SK-N-SH (cell line): ENCODE data around the gene PMEPA1. TPM values are rescaled to one million over a fixed set of nuclear protein-coding genes. Genes with fewer than 3 reads are reported as not detected.

Experiments used
- CTCF ChIA-PET: fragments of 300-600, 350-600 bp; formaldehyde crosslinking; extraction: SDS; loops from one replicate; lab custom pipeline; 2021; lab: Yijun Ruan, JAX
- POLR2A ChIA-PET: fragments of 350-600 bp; sonication (Branson Sonifier 250); formaldehyde crosslinking; extraction: SDS; loops from one replicate; lab custom pipeline; 2020; ENCODE audit warnings: antibody characterized with exemption, inconsistent platforms; lab: Yijun Ruan, JAX
- DNase-seq: peaks from one replicate; pipeline ENCODE4 v3.0.0; 2012
- H2AFZ ChIP-seq: fragments of 200-600 bp; sonication (generic); 2 replicates; pipeline ENCODE4 v1.8.1; 2016; ENCODE audit warnings: antibody characterized with exemption, mild to moderate bottlenecking, low read depth
- H3F3A ChIP-seq: fragments of 200-600 bp; sonication (generic); replicated peaks from 2 replicates; pipeline ENCODE3; 2016; ENCODE audit warnings: antibody characterized with exemption, mild to moderate bottlenecking; ENCODE audit not compliant: insufficient read depth
- H3K27ac ChIP-seq, 2 experiments: fragments of 200-500 bp in 1 of 2; fragments of 200-600 bp in 1 of 2; sonication (Bioruptor generic) in 1 of 2; sonication (generic), shearing (Covaris generic) in 1 of 2; 2 replicates each; pipeline versions ENCODE4 v1.5.1 to v1.6.1; 2014 to 2016; ENCODE audit warnings: low read depth in 2 of 2, inconsistent platforms in 1 of 2, low read length in 1 of 2, mild to moderate bottlenecking in 1 of 2, mixed read lengths in 1 of 2
- H3K27me3 ChIP-seq: fragments of 200-600 bp; sonication (generic), shearing (Covaris generic); 2 replicates; pipeline ENCODE4 v1.6.1; 2016; ENCODE audit warnings: mixed run types; ENCODE audit not compliant: insufficient read depth
- H3K36me3 ChIP-seq, 2 experiments: fragments of 200-500 bp in 1 of 2; fragments of 200-600 bp in 1 of 2; sonication (Bioruptor generic) in 1 of 2; sonication (generic) in 1 of 2; replicated peaks in 1 of 2; 2 replicates each; pipeline versions ENCODE3 to v1.5.1; 2014 to 2016; ENCODE audit warnings: low read length in 1 of 2, mild to moderate bottlenecking in 1 of 2; ENCODE audit not compliant: insufficient read depth in 2 of 2, control insufficient read depth in 1 of 2
- H3K4me1 ChIP-seq, 2 experiments: fragments of 200-500 bp in 1 of 2; fragments of 200-600 bp in 1 of 2; sonication (Bioruptor generic) in 1 of 2; sonication (generic), shearing (Covaris generic) in 1 of 2; 2 replicates each; pipeline versions ENCODE4 v1.5.1 to v1.6.1; 2014 to 2016; ENCODE audit warnings: low read depth in 1 of 2, low read length in 1 of 2, mixed run types in 1 of 2; ENCODE audit not compliant: insufficient read depth in 2 of 2, control insufficient read depth in 1 of 2
- H3K4me2 ChIP-seq: fragments of 200-600 bp; sonication (generic), shearing (Covaris generic); 2 replicates; pipeline ENCODE4 v1.6.1; 2017; ENCODE audit warnings: mixed run types
- H3K4me3 ChIP-seq, 2 experiments: fragments of 200-500 bp in 1 of 2; fragments of 200-600 bp in 1 of 2; sonication (Bioruptor generic) in 1 of 2; sonication (generic), shearing (Covaris generic) in 1 of 2; 2 replicates each; pipeline versions ENCODE4 v1.5.1 to v1.8.1; 2014 to 2016; ENCODE audit warnings: low read depth in 2 of 2, inconsistent platforms in 1 of 2, low read length in 1 of 2, mild to moderate bottlenecking in 1 of 2, mixed read lengths in 1 of 2, moderate library complexity in 1 of 2
- H3K79me2 ChIP-seq: fragments of 200-600 bp; sonication (generic); 2 replicates; pipeline ENCODE4 v1.8.1; 2017; ENCODE audit warnings: mild to moderate bottlenecking; ENCODE audit not compliant: insufficient read depth
- H3K9ac ChIP-seq: fragments of 200-600 bp; sonication (generic); 2 replicates; pipeline ENCODE4 v1.6.1; 2017; ENCODE audit warnings: mixed run types
- H3K9me2 ChIP-seq: fragments of 200-600 bp; sonication (generic); 2 replicates; pipeline ENCODE4 v1.6.1; 2017; ENCODE audit warnings: mixed run types
- H3K9me3 ChIP-seq: fragments of 200-600 bp; sonication (generic); 2 replicates; pipeline ENCODE4 v1.6.1; 2017; ENCODE audit warnings: mixed run types, mild to moderate bottlenecking, moderate library complexity
- H4K20me1 ChIP-seq: fragments of 200-600 bp; sonication (generic); 2 replicates; pipeline ENCODE4 v1.6.1; 2017; ENCODE audit warnings: mild to moderate bottlenecking, mixed run types; ENCODE audit not compliant: insufficient read depth
- CHD2 ChIP-seq: fragments of 150-350 bp; IDR thresholded peaks from 2 replicates; pipeline ENCODE4 v1.6.1; 2018; ENCODE audit warnings: low read length; ENCODE audit not compliant: partially characterized antibody
- FOSL2 ChIP-seq: IDR thresholded peaks from 2 replicates; pipeline ENCODE4 v1.4.0; 2012; ENCODE audit warnings: low read depth, mild to moderate bottlenecking, moderate library complexity, borderline replicate concordance
- JUND ChIP-seq: IDR thresholded peaks from 2 replicates; pipeline ENCODE4 v1.4.0; 2012
- NFIC ChIP-seq: IDR thresholded peaks from 2 replicates; pipeline ENCODE4 v1.4.0; 2012; ENCODE audit warnings: borderline replicate concordance
- NRF1 ChIP-seq: IDR thresholded peaks from 2 replicates; pipeline ENCODE4 v1.6.1; 2012; ENCODE audit warnings: low read depth, mild to moderate bottlenecking, low read length
- RXRA ChIP-seq: IDR thresholded peaks from 2 replicates; pipeline ENCODE4 v1.4.0; 2012; ENCODE audit warnings: low read depth, mild to moderate bottlenecking, borderline replicate concordance
- TAF1 ChIP-seq: IDR thresholded peaks from 2 replicates; pipeline ENCODE4 v1.6.1; 2012; ENCODE audit warnings: low read depth, mild to moderate bottlenecking, low read length, moderate library complexity, borderline replicate concordance
- TCF12 ChIP-seq: IDR thresholded peaks from 2 replicates; pipeline ENCODE4 v1.4.0; 2012
- YY1 ChIP-seq: IDR thresholded peaks from 2 replicates; pipeline ENCODE4 v1.4.0; 2012; ENCODE audit warnings: low read depth, mild to moderate bottlenecking
- WGBS: methylation state at CpG from one replicate; pipeline ENCODE4 v1.1.6; 2017; ENCODE audit warnings: low lambda C conversion rate; 5-methylcytosine and 5-hydroxymethylcytosine counted together
- polyA plus RNA-seq, 3 experiments: library from polyadenylated mRNA; depleted of rRNA; stranded (reverse); fragments of >200 nt; gene quantifications; 2 replicates each; pipeline ENCODE4 v1.2.3, GENCODE V29; 2012
- TF ChIP-seq, protein P1 (sequence below): IDR thresholded peaks from 2 replicates; pipeline ENCODE4 v1.6.1; 2012; ENCODE audit warnings: mild to moderate bottlenecking, low read depth, low read length, moderate library complexity

The PMEPA1 gene
- polyA plus RNA-seq, 1 of the 3 experiments (the other 2 are of a cell fraction): 7.1 TPM

DNA sequence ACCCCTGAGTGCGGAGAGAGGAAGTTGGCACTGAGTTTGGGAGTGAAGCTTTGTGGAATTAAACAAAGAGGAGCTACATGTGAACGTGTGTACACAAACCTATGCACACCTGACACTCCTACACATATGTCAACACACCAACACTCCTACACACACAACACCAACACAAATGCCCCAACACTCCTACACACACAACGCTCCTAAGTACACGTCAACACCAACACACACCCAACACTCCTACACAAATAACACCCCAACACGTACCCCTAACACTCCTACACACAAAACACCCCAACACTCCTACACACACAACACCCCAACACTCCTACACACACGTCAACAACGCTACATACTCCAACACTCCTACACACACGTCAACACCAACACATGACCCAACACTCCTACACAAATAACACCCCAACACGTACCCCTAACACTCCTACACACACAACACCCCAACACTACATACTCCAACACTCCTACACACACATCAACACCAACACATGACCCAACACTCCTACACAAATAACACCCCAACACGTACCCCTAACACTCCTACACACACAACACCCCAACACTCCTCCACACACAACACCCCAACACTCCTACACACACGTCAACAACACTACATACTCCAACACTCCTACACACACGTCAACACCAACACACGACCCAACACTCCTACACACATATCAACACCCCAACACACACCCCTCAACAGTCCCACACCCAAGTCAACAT, 49.5 kb downstream of the PMEPA1 start (continued):
- TF ChIP-seq TAF1: no peak
- TF ChIP-seq NFIC: no peak
- TF ChIP-seq RXRA: no peak
- no peak for TF ChIP-seq YY1
- no peak for TF ChIP-seq NRF1

- Histone ChIP-seq H3F3A (no peaks in the 10 kb centered on the region), H3K4me1 (peaks cover 0 to 48% of the 10 kb centered on the region in 2 experiments; a peak in 1 of 4 replicates), H3K27ac (peak overlapping the region in 1 of 2 experiments; percentile 40; a peak in 1 of 4 replicates), H3K4me2 (no peak overlapping the region), H3K9me3 (no peaks in the 10 kb centered on the region), H3K9me2 (no peaks in the 10 kb centered on the region), H4K20me1 (peaks cover 50% of the 10 kb centered on the region), H2AFZ (no peak overlapping the region), H3K27me3 (no peaks in the 10 kb centered on the region), H3K36me3 (peaks cover 0 to 33% of the 10 kb centered on the region in 2 experiments), H3K9ac (no peak overlapping the region), H3K79me2 (peaks cover 37% of the 10 kb centered on the region)
- ChIA-PET POLR2A (no interaction called here), CTCF (interaction anchor here (0.8 to 1.2 kb wide), 4 partner anchors 44 to 520 kb away, joined by 3 to 5 read pairs (median 3); no protein-coding TSS in a partner anchor)
- peak; percentile 23 for DNase-seq
- 94% methylated on average over 22 of the region's 24 CpGs for WGBS
- no peak for TF ChIP-seq TCF12
- no peak for TF ChIP-seq JUND
- TF ChIP-seq CHD2: no peak
- TF ChIP-seq FOSL2: no peak
- TF ChIP-seq, protein P1, sequence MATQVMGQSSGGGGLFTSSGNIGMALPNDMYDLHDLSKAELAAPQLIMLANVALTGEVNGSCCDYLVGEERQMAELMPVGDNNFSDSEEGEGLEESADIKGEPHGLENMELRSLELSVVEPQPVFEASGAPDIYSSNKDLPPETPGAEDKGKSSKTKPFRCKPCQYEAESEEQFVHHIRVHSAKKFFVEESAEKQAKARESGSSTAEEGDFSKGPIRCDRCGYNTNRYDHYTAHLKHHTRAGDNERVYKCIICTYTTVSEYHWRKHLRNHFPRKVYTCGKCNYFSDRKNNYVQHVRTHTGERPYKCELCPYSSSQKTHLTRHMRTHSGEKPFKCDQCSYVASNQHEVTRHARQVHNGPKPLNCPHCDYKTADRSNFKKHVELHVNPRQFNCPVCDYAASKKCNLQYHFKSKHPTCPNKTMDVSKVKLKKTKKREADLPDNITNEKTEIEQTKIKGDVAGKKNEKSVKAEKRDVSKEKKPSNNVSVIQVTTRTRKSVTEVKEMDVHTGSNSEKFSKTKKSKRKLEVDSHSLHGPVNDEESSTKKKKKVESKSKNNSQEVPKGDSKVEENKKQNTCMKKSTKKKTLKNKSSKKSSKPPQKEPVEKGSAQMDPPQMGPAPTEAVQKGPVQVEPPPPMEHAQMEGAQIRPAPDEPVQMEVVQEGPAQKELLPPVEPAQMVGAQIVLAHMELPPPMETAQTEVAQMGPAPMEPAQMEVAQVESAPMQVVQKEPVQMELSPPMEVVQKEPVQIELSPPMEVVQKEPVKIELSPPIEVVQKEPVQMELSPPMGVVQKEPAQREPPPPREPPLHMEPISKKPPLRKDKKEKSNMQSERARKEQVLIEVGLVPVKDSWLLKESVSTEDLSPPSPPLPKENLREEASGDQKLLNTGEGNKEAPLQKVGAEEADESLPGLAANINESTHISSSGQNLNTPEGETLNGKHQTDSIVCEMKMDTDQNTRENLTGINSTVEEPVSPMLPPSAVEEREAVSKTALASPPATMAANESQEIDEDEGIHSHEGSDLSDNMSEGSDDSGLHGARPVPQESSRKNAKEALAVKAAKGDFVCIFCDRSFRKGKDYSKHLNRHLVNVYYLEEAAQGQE: no peak
- TF ChIP-seq TAF1: no peak
- TF ChIP-seq, all 33 proteins: peak for 0
- H3K4me3 ChIP-seq: no peak overlapping the region
Measured at GRCh38 chr20:57659517-57660180, 50.2 kb downstream of the PMEPA1 start.
